Aorta (tissue), 5 donors: ENCODE results near the gene PRR5L. TPM values are rescaled to one million over a fixed set of nuclear protein-coding genes. Genes with fewer than 3 reads are reported as not detected.
A peak's percentile ranks its signal among the peaks of the same experiment; 100 is the strongest.

ENCODE experiments used
- ATAC-seq: fragments of 200-7000 bp; cut with Tn5 transposase; one replicate; pipeline ENCODE4 v1.9.1; 2022; ENCODE audit warnings: moderate library complexity; ENCODE audit not compliant: low FRiP score
- DNase-seq, 2 donors: peaks; one replicate each; pipeline ENCODE4 v3.0.0-alpha.2; 2020
- H3K27ac ChIP-seq, 2 donors: one replicate each; pipeline ENCODE4 v1.5.1; 2013; ENCODE audit warnings: low read length in 2 of 2, mild to moderate bottlenecking in 2 of 2, moderate library complexity in 2 of 2, control low read depth in 1 of 2, inconsistent platforms in 1 of 2, low read depth in 1 of 2
- H3K27me3 ChIP-seq, 2 donors: one replicate each; pipeline ENCODE4 v1.6.1; 2013; ENCODE audit warnings: control low read depth in 1 of 2, low read length in 1 of 2, mild to moderate bottlenecking in 1 of 2, moderate library complexity in 1 of 2; ENCODE audit not compliant: insufficient read depth in 2 of 2, control insufficient read depth in 1 of 2
- H3K36me3 ChIP-seq, 2 donors: one replicate each; pipeline ENCODE4 v1.6.1; 2013; ENCODE audit warnings: control low read depth in 1 of 2, low read length in 1 of 2, mild to moderate bottlenecking in 1 of 2; ENCODE audit not compliant: insufficient read depth in 2 of 2, control insufficient read depth in 1 of 2
- H3K4me1 ChIP-seq, 2 donors: one replicate each; pipeline ENCODE4 v1.6.1; 2013; ENCODE audit warnings: low read length in 2 of 2, control low read depth in 1 of 2, mild to moderate bottlenecking in 1 of 2, moderate library complexity in 1 of 2; ENCODE audit not compliant: insufficient read depth in 2 of 2, control insufficient read depth in 1 of 2
- H3K4me3 ChIP-seq, 2 donors: one replicate each; pipeline ENCODE4 v1.5.1; 2013; ENCODE audit warnings: low read length in 2 of 2, control low read depth in 1 of 2, mild to moderate bottlenecking in 1 of 2
- H3K9me3 ChIP-seq: one replicate; pipeline ENCODE4 v1.6.1; 2013; ENCODE audit warnings: mild to moderate bottlenecking, low read length; ENCODE audit not compliant: control insufficient read depth
- WGBS, 2 donors: extraction: QIAGEN DNeasy Blood & Tissue Kit; methylation state at CpG; one replicate each; pipeline ENCODE4 v1.1.7; 2013; 5-methylcytosine and 5-hydroxymethylcytosine counted together
- intact Hi-C, 2 donors: fragments of 100-400 bp; cut with DNase I; formaldehyde crosslinking; loops; one replicate each; pipeline versions ENCODE4 v1.14.2 to v1.15.0; 2022
- polyA plus RNA-seq, 2 donors: library from polyadenylated mRNA; stranded (reverse); fragments of 200-250 nt; gene quantifications; one replicate each; pipeline ENCODE4 v1.2.3, GENCODE V29; 2013
- total RNA-seq, 2 donors: library from RNA; stranded (reverse); fragmentation: NEBNext Ultra II Directional; extraction: Animal tissue kit (Norgen Biotek cat#: 25700); gene quantifications; one replicate each; pipeline ENCODE4 v1.2.1, GENCODE V29; 2021
- donor health status: healthy with polysubstance abuse.
- donor health status: Bipolar disorder and iron deficiency.
- donor health status: DM: no; HTN: no; CAD: no.
- donor health status: DM: no; HTN: no; CAD: no.
- donor health status: DM: yes; HTN: yes; CAD: no.

The PRR5L gene
- total and polyA plus RNA-seq, 4 donors = 3.3 to 15.3 (median 5.4) TPM

DNA sequence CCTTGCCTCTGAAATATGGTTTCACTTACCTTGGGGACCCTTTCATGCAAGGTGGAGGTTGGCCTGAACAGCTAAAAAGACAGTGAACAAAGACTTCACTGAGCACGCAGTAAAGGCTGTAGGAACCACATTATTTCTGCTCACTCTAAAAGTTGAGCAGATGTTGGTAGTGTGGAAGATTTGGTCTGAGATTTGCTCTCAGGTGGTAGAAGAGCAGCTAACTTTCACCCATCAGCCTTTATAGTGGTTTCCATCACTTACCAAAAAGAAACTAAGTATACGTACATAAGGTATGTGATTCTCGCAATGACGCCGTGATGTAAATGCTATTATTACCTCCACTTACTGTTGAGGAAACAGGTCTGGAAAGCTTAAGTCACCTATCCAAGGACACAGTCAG lies 47.3 kb downstream of the PRR5L start:
- no peaks in the 10 kb centered on the region for H3K27me3 ChIP-seq
- DNase-seq (no peak), ATAC-seq (no peak)
- no peaks in the 10 kb centered on the region for H3K4me1 ChIP-seq
- 95 to 97% methylated on average over 5 of the region's 5 CpGs for WGBS, 2 donors
- H3K36me3 ChIP-seq = no peaks in the 10 kb centered on the region
- no peak overlapping the region for H3K27ac ChIP-seq
- H3K9me3 ChIP-seq = no peaks in the 10 kb centered on the region
- no peak overlapping the region for H3K4me3 ChIP-seq
- intact Hi-C loops = no loop called here

DNA sequence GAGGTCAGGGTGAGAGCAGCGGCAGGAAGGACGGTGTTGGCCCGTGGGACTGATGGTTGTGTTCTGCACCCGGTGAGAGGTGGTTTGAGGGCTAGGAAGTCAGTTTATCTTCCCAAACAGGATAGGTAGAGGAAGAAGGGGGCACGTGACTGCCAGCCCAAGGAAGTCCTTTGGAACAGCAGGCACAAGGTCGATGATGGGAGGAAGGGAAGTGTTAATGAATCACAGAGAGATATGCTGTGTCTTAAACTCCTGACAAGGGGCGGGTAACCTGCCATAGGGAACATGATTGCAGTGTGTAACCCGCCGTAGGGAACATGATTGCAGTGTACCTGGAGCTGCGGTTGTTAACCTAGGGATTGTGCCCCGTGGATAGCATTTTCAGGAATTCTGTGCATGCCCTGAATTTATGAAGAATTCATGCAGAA lies 49.0 kb downstream of the PRR5L start:
- ATAC-seq (no peak), DNase-seq (no peak)
- 81% methylated on average over 11 of the region's 11 CpGs for WGBS, 2 donors
- no peak overlapping the region for H3K27ac ChIP-seq
- H3K4me3 ChIP-seq = no peak overlapping the region
- no peaks in the 10 kb centered on the region for H3K27me3 ChIP-seq
- intact Hi-C loops = no loop called here
- H3K9me3 ChIP-seq = no peaks in the 10 kb centered on the region
- no peaks in the 10 kb centered on the region for H3K4me1 ChIP-seq
- H3K36me3 ChIP-seq = no peaks in the 10 kb centered on the region

GRCh38 chr11:36345535-36346141 lies 49.5 kb downstream of the PRR5L start:
- Histone ChIP-seq H3K27ac (no peak overlapping the region), H3K27me3 (no peaks in the 10 kb centered on the region), H3K36me3 (no peaks in the 10 kb centered on the region), H3K9me3 (no peaks in the 10 kb centered on the region), H3K4me3 (no peak overlapping the region), H3K4me1 (no peaks in the 10 kb centered on the region)
- no peak for DNase-seq
- 82 to 85% methylated on average over 7 of the region's 7 CpGs for WGBS, 2 donors
- intact Hi-C loops = no loop called here
- no peak for ATAC-seq

DNA sequence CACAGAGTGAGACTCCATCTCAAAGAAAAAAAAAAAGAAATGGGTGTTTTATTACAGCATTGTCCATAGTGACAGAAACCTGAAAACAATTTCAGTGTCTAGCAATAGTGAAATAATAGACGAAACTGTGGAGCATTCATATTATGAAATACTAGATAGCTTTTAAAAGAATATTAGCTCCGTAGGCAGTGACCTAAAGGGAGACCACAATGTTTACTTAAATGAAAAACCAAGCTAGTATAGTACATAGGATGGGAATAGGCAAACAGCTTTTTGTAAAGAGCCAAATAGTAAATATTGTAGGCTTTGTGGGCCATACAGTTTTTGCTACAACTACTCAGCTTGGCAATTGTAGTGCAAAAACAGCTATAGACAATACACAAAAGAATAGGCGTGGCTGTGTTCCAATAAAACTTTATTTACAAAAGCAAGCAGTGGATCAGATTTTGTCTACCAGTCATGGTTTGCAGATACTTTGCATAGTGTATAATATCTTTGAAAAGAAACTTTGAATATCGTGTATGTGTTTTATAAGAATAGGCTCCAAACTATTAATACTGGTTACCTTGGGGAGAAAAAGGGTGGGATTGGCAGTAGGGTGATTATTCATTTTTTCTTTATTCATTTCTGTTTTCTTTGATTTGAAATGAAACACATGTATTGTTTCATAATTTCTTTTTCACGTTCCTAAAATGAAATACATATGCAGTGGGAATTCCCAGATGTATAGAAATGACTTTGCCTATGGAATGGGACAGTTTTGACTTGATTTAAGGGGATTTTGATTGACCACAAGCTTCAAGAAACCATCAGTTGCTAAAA lies 50.7 kb downstream of the PRR5L start:
- 87 to 88% methylated on average over 5 of the region's 5 CpGs for WGBS, 2 donors
- no peak overlapping the region for H3K27ac ChIP-seq
- DNase-seq (no peak), ATAC-seq (no peak)
- no peaks in the 10 kb centered on the region for H3K9me3 ChIP-seq
- no peak overlapping the region for H3K4me3 ChIP-seq
- H3K36me3 ChIP-seq = no peaks in the 10 kb centered on the region
- H3K4me1 ChIP-seq = no peaks in the 10 kb centered on the region
- intact Hi-C loops = no loop called here
- H3K27me3 ChIP-seq = no peaks in the 10 kb centered on the region

DNA sequence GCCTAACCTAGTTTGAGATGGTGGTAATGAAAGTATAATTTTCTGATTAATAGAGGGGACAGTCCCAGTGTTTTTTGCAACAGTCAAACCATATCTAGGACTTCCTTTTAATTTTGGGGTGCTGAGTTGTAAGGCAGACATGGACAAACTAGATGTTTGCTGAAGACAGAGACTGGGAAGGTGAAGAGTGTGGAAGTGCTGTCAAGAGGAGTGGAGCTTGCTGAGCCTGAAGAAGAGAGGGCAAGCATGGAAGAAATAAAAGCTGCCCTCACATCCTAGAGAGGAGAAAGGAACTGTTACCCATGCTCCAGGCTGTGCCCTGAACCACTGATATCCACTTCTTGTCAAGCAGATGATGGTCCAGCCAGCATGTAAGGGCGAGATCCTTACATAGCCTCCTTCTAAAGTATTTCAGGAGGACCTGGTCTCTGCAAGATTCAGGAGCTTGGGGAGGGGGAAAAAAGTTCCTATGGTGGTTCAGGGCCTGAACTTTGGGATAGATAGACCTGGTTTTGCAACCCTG lies 51.4 kb downstream of the PRR5L start:
- 90 to 96% methylated on average over 1 of the region's 1 CpG for WGBS, 2 donors
- intact Hi-C loops = no loop called here
- ATAC-seq (no peak), DNase-seq (no peak)
- Histone ChIP-seq H3K4me3 (no peak overlapping the region), H3K27me3 (no peaks in the 10 kb centered on the region), H3K9me3 (no peaks in the 10 kb centered on the region), H3K36me3 (no peaks in the 10 kb centered on the region), H3K4me1 (no peaks in the 10 kb centered on the region), H3K27ac (no peak overlapping the region)

GRCh38 chr11:36349351-36350136 lies 53.5 kb downstream of the PRR5L start:
- no peaks in the 10 kb centered on the region for H3K4me1 ChIP-seq
- H3K9me3 ChIP-seq = no peaks in the 10 kb centered on the region
- no peaks in the 10 kb centered on the region for H3K36me3 ChIP-seq
- WGBS, 2 donors = 69 to 72% methylated on average over 8 of the region's 8 CpGs
- intact Hi-C loops = loop anchor here in 1 of 2 donors (10.0 kb wide), 1 partner anchor 145 kb away; no protein-coding TSS in a partner anchor
- no peak overlapping the region for H3K4me3 ChIP-seq
- H3K27me3 ChIP-seq = no peaks in the 10 kb centered on the region
- ATAC-seq (peak; percentile 22), DNase-seq (no peak)
- H3K27ac ChIP-seq = no peak overlapping the region

DNA sequence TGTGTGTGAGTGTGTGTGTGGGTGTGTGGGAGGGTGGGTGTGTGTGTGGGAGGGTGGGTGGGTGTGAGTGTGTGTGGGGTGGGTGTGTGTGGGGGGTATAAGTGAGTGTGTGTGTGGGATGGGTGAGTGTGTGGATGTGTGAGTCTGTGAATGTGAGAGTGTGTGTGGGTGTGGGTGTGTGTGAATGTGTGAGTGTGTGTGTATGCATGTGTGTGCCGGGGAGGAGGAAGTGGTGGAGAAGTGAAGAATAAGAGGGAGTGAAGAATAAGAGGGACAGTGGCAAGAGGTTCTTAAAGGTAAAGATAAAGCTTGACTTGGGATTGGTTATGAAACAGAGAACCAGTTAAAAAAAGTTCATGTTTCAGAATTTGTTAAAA lies 54.0 kb downstream of the PRR5L start:
- DNase-seq (no peak), ATAC-seq (no peak)
- Histone ChIP-seq H3K36me3 (no peaks in the 10 kb centered on the region), H3K27ac (no peak overlapping the region), H3K4me3 (no peak overlapping the region), H3K9me3 (no peaks in the 10 kb centered on the region), H3K4me1 (no peaks in the 10 kb centered on the region), H3K27me3 (no peaks in the 10 kb centered on the region)
- intact Hi-C loops = loop anchor here in 1 of 2 donors (10.0 kb wide), 1 partner anchor 145 kb away; no protein-coding TSS in a partner anchor
- 83 to 86% methylated on average over 1 of the region's 1 CpG for whole genome bisulfite sequencing, 2 donors

DNA sequence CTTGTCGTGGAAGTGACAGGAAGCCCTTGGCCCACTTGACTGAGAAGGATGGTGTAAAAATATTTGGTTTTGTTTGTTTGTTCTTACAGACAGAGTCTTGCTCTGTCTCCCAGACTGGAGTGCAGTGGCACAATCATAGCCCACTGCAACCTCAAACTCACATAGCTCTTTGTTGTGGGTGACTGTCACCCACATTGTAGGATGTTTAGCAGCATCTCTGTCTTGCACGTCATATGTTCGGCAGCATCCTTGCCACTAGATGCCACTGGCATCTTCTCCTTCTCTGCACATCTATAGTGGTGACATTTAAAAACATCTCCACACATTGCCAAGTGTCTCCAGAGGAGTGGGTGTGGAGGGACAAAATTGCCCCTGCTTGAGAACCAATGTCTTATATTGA lies 56.8 kb downstream of the PRR5L start:
- H3K27ac ChIP-seq = no peak overlapping the region
- ATAC-seq (no peak), DNase-seq (no peak)
- no peak overlapping the region for H3K4me3 ChIP-seq
- intact Hi-C loops = loop anchor here in 1 of 2 donors (10.0 kb wide), 1 partner anchor 142 kb away; no protein-coding TSS in a partner anchor
- no peaks in the 10 kb centered on the region for H3K4me1 ChIP-seq
- H3K36me3 ChIP-seq = no peaks in the 10 kb centered on the region
- 68 to 70% methylated on average over 3 of the region's 3 CpGs for WGBS, 2 donors
- no peaks in the 10 kb centered on the region for H3K9me3 ChIP-seq
- H3K27me3 ChIP-seq = no peaks in the 10 kb centered on the region
